SK-N-SH (cell line): ENCODE results near the gene UCP2. TPM values are rescaled to one million over a fixed set of nuclear protein-coding genes. Genes with fewer than 3 reads are reported as not detected.
A peak's percentile ranks its signal among the peaks of the same experiment; 100 is the strongest.

Source experiments
- CTCF ChIA-PET: fragments of 300-600, 350-600 bp; formaldehyde crosslinking; extraction: SDS; loops from one replicate; lab custom pipeline; 2021; lab: Yijun Ruan, JAX
- POLR2A ChIA-PET: fragments of 350-600 bp; sonication (Branson Sonifier 250); formaldehyde crosslinking; extraction: SDS; loops from one replicate; lab custom pipeline; 2020; ENCODE audit warnings: antibody characterized with exemption, inconsistent platforms; lab: Yijun Ruan, JAX
- DNase-seq: peaks from one replicate; pipeline ENCODE4 v3.0.0; 2012
- H2AFZ ChIP-seq: fragments of 200-600 bp; sonication (generic); 2 replicates; pipeline ENCODE4 v1.8.1; 2016; ENCODE audit warnings: antibody characterized with exemption, mild to moderate bottlenecking, low read depth
- H3F3A ChIP-seq: fragments of 200-600 bp; sonication (generic); replicated peaks from 2 replicates; pipeline ENCODE3; 2016; ENCODE audit warnings: antibody characterized with exemption, mild to moderate bottlenecking; ENCODE audit not compliant: insufficient read depth
- H3K27ac ChIP-seq, 2 experiments: fragments of 200-500 bp in 1 of 2; fragments of 200-600 bp in 1 of 2; sonication (Bioruptor generic) in 1 of 2; sonication (generic), shearing (Covaris generic) in 1 of 2; 2 replicates each; pipeline versions ENCODE4 v1.5.1 to v1.6.1; 2014 to 2016; ENCODE audit warnings: low read depth in 2 of 2, inconsistent platforms in 1 of 2, low read length in 1 of 2, mild to moderate bottlenecking in 1 of 2, mixed read lengths in 1 of 2
- H3K27me3 ChIP-seq: fragments of 200-600 bp; sonication (generic), shearing (Covaris generic); 2 replicates; pipeline ENCODE4 v1.6.1; 2016; ENCODE audit warnings: mixed run types; ENCODE audit not compliant: insufficient read depth
- H3K36me3 ChIP-seq, 2 experiments: fragments of 200-500 bp in 1 of 2; fragments of 200-600 bp in 1 of 2; sonication (Bioruptor generic) in 1 of 2; sonication (generic) in 1 of 2; replicated peaks in 1 of 2; 2 replicates each; pipeline versions ENCODE3 to v1.5.1; 2014 to 2016; ENCODE audit warnings: low read length in 1 of 2, mild to moderate bottlenecking in 1 of 2; ENCODE audit not compliant: insufficient read depth in 2 of 2, control insufficient read depth in 1 of 2
- H3K4me1 ChIP-seq, 2 experiments: fragments of 200-500 bp in 1 of 2; fragments of 200-600 bp in 1 of 2; sonication (Bioruptor generic) in 1 of 2; sonication (generic), shearing (Covaris generic) in 1 of 2; 2 replicates each; pipeline versions ENCODE4 v1.5.1 to v1.6.1; 2014 to 2016; ENCODE audit warnings: low read depth in 1 of 2, low read length in 1 of 2, mixed run types in 1 of 2; ENCODE audit not compliant: insufficient read depth in 2 of 2, control insufficient read depth in 1 of 2
- H3K4me2 ChIP-seq: fragments of 200-600 bp; sonication (generic), shearing (Covaris generic); 2 replicates; pipeline ENCODE4 v1.6.1; 2017; ENCODE audit warnings: mixed run types
- H3K4me3 ChIP-seq, 2 experiments: fragments of 200-500 bp in 1 of 2; fragments of 200-600 bp in 1 of 2; sonication (Bioruptor generic) in 1 of 2; sonication (generic), shearing (Covaris generic) in 1 of 2; 2 replicates each; pipeline versions ENCODE4 v1.5.1 to v1.8.1; 2014 to 2016; ENCODE audit warnings: low read depth in 2 of 2, inconsistent platforms in 1 of 2, low read length in 1 of 2, mild to moderate bottlenecking in 1 of 2, mixed read lengths in 1 of 2, moderate library complexity in 1 of 2
- H3K79me2 ChIP-seq: fragments of 200-600 bp; sonication (generic); 2 replicates; pipeline ENCODE4 v1.8.1; 2017; ENCODE audit warnings: mild to moderate bottlenecking; ENCODE audit not compliant: insufficient read depth
- H3K9ac ChIP-seq: fragments of 200-600 bp; sonication (generic); 2 replicates; pipeline ENCODE4 v1.6.1; 2017; ENCODE audit warnings: mixed run types
- H3K9me2 ChIP-seq: fragments of 200-600 bp; sonication (generic); 2 replicates; pipeline ENCODE4 v1.6.1; 2017; ENCODE audit warnings: mixed run types
- H3K9me3 ChIP-seq: fragments of 200-600 bp; sonication (generic); 2 replicates; pipeline ENCODE4 v1.6.1; 2017; ENCODE audit warnings: mixed run types, mild to moderate bottlenecking, moderate library complexity
- H4K20me1 ChIP-seq: fragments of 200-600 bp; sonication (generic); 2 replicates; pipeline ENCODE4 v1.6.1; 2017; ENCODE audit warnings: mild to moderate bottlenecking, mixed run types; ENCODE audit not compliant: insufficient read depth
- EP300 ChIP-seq, 2 experiments: IDR thresholded peaks; 2 replicates each; pipeline versions ENCODE4 v1.4.0 to v1.6.1; 2012; ENCODE audit warnings: borderline replicate concordance in 1 of 2, low read depth in 1 of 2, low read length in 1 of 2
- EZH2phosphoT487 ChIP-seq: fragments of 200-600 bp; sonication (generic); IDR thresholded peaks from 2 replicates; pipeline ENCODE4 v1.6.1; 2017; ENCODE audit warnings: low read depth, mixed run types, mild to moderate bottlenecking, antibody characterized with exemption, moderate library complexity, borderline replicate concordance
- FOXM1 ChIP-seq: IDR thresholded peaks from 2 replicates; pipeline ENCODE4 v1.4.0; 2012; ENCODE audit warnings: low read depth, mild to moderate bottlenecking
- JUND ChIP-seq: IDR thresholded peaks from 2 replicates; pipeline ENCODE4 v1.4.0; 2012
- NFIC ChIP-seq: IDR thresholded peaks from 2 replicates; pipeline ENCODE4 v1.4.0; 2012; ENCODE audit warnings: borderline replicate concordance
- POLR2AphosphoS5 ChIP-seq: IDR thresholded peaks from 2 replicates; pipeline ENCODE4 v1.6.1; 2012; ENCODE audit warnings: low read depth, low read length
- RAD21 ChIP-seq: IDR thresholded peaks from 2 replicates; pipeline ENCODE4 v1.6.1; 2012; ENCODE audit warnings: mild to moderate bottlenecking, low read length
- RXRA ChIP-seq: IDR thresholded peaks from 2 replicates; pipeline ENCODE4 v1.4.0; 2012; ENCODE audit warnings: low read depth, mild to moderate bottlenecking, borderline replicate concordance
- SIN3A ChIP-seq: IDR thresholded peaks from 2 replicates; pipeline ENCODE4 v1.6.1; 2012; ENCODE audit warnings: low read depth, mild to moderate bottlenecking, low read length, moderate library complexity, borderline replicate concordance
- TCF12 ChIP-seq: IDR thresholded peaks from 2 replicates; pipeline ENCODE4 v1.4.0; 2012
- TEAD4 ChIP-seq: IDR thresholded peaks from 2 replicates; pipeline ENCODE4 v1.4.0; 2012; ENCODE audit warnings: mild to moderate bottlenecking, borderline replicate concordance; ENCODE audit not compliant: insufficient read depth
- polyA plus RNA-seq, 3 experiments: library from polyadenylated mRNA; depleted of rRNA; stranded (reverse); fragments of >200 nt; gene quantifications; 2 replicates each; pipeline ENCODE4 v1.2.3, GENCODE V29; 2012
- TF ChIP-seq, protein P1 (sequence below): IDR thresholded peaks from 2 replicates; pipeline ENCODE4 v1.6.1; 2012; ENCODE audit warnings: mild to moderate bottlenecking, low read depth, low read length, moderate library complexity
- TF ChIP-seq, protein P2 (sequence below): fragments of 150-350 bp; IDR thresholded peaks from 2 replicates; pipeline ENCODE4 v1.6.1; 2016; ENCODE audit warnings: mild to moderate bottlenecking, low read depth, low read length
- TF ChIP-seq, protein P3 (sequence below): IDR thresholded peaks from 2 replicates; pipeline ENCODE4 v1.4.0; 2012; ENCODE audit warnings: low read depth, borderline replicate concordance
- TF ChIP-seq, protein P4 (sequence below): IDR thresholded peaks from 2 replicates; pipeline ENCODE4 v1.4.0; 2012; ENCODE audit warnings: low read depth, borderline replicate concordance

Gene UCP2
- polyA plus RNA-seq, 1 of the 3 experiments (the other 2 are of a cell fraction), result 36.0 TPM

DNA sequence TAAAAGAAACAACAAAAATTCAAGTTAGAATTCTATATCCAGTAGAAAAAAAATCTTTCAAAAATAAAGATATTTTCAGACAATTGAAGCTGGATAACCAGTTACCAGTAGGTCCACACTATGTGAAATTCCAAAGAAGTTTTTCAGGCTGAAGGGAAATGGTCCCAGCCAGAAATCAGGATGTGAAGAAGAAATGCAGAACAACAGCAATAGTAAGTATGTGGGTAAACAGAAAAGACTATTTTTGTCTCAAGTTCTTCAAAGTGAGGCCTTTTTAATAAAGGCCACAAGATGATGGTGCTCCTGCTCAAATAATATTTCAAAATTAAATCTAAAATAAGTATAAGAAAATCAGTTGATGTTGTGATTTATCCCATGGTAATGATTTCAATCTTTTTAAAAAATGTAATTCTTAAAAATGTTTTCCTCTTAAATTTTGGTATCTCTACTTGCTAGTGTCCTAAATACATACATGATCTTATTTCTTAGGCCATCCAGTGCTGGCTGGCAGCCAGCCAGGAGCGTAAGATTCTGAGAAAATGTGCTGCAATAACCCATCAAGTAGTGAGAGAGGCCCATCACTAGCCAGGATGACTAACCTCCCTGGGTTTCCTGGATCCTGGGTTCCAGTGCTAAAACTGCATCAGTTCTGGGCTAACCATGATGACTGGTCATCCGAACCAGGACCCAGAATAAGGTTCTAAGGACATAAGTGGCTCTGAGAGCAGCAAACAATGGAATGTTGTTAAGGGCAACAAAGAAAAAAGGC lies 41.8 kb upstream of the UCP2 start (continued):
- TF ChIP-seq, protein P1, sequence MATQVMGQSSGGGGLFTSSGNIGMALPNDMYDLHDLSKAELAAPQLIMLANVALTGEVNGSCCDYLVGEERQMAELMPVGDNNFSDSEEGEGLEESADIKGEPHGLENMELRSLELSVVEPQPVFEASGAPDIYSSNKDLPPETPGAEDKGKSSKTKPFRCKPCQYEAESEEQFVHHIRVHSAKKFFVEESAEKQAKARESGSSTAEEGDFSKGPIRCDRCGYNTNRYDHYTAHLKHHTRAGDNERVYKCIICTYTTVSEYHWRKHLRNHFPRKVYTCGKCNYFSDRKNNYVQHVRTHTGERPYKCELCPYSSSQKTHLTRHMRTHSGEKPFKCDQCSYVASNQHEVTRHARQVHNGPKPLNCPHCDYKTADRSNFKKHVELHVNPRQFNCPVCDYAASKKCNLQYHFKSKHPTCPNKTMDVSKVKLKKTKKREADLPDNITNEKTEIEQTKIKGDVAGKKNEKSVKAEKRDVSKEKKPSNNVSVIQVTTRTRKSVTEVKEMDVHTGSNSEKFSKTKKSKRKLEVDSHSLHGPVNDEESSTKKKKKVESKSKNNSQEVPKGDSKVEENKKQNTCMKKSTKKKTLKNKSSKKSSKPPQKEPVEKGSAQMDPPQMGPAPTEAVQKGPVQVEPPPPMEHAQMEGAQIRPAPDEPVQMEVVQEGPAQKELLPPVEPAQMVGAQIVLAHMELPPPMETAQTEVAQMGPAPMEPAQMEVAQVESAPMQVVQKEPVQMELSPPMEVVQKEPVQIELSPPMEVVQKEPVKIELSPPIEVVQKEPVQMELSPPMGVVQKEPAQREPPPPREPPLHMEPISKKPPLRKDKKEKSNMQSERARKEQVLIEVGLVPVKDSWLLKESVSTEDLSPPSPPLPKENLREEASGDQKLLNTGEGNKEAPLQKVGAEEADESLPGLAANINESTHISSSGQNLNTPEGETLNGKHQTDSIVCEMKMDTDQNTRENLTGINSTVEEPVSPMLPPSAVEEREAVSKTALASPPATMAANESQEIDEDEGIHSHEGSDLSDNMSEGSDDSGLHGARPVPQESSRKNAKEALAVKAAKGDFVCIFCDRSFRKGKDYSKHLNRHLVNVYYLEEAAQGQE, result no peak
- TF ChIP-seq TEAD4 (no peak), JUND (peak; percentile 6; the same call in 1 of the 2 replicates), NFIC (peak; percentile 70), POLR2AphosphoS5 (no peak), RXRA (no peak), EP300 (IDR thresholded peaks at IDR 0.05; ENCODE audit: borderline replicate concordance in 1 of 2, low read depth in 1 of 2, low read length in 1 of 2) (no peak)

DNA sequence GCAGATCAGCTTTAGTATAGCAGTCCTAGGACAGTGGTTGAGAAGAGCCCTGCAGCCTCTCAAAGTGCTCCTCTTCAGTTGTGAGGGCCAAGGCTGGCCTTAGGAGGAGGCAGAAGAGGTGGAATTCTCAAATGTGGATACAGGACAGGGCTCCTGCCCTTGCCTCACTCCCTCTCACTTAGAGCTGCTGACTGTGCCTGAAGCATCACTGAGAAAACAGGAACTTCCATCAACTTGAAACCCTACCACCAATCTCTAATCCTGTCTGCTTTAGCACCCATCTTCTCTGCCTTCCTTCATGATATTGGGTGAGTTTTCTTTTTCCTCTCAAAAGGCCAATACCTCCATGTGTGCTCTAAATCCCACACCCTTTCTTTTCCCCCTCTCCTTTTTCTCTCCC lies 40.6 kb upstream of the UCP2 start:
- Histone ChIP-seq H3K36me3 (peaks cover 0 to 18% of the 10 kb centered on the region in 2 experiments), H3K4me2 (no peak overlapping the region), H3K9me3 (no peaks in the 10 kb centered on the region), H4K20me1 (no peaks in the 10 kb centered on the region), H3K4me1 (peaks cover 0 to 20% of the 10 kb centered on the region in 2 experiments; a peak in 1 of 4 replicates), H2AFZ (no peak overlapping the region), H3K9ac (no peak overlapping the region), H3K4me3 (no peak overlapping the region), H3K79me2 (no peaks in the 10 kb centered on the region; the same call in 1 of the 2 replicates), H3K9me2 (no peaks in the 10 kb centered on the region), H3K27ac (no peak overlapping the region), H3K27me3 (no peaks in the 10 kb centered on the region), H3F3A (peaks cover 20% of the 10 kb centered on the region)
- no peak for TF ChIP-seq TCF12
- no peak for TF ChIP-seq EZH2phosphoT487
- TF ChIP-seq, protein P2, sequence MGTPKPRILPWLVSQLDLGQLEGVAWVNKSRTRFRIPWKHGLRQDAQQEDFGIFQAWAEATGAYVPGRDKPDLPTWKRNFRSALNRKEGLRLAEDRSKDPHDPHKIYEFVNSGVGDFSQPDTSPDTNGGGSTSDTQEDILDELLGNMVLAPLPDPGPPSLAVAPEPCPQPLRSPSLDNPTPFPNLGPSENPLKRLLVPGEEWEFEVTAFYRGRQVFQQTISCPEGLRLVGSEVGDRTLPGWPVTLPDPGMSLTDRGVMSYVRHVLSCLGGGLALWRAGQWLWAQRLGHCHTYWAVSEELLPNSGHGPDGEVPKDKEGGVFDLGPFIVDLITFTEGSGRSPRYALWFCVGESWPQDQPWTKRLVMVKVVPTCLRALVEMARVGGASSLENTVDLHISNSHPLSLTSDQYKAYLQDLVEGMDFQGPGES, result no peak
- TF ChIP-seq FOXM1, result no peak
- TF ChIP-seq, protein P3, sequence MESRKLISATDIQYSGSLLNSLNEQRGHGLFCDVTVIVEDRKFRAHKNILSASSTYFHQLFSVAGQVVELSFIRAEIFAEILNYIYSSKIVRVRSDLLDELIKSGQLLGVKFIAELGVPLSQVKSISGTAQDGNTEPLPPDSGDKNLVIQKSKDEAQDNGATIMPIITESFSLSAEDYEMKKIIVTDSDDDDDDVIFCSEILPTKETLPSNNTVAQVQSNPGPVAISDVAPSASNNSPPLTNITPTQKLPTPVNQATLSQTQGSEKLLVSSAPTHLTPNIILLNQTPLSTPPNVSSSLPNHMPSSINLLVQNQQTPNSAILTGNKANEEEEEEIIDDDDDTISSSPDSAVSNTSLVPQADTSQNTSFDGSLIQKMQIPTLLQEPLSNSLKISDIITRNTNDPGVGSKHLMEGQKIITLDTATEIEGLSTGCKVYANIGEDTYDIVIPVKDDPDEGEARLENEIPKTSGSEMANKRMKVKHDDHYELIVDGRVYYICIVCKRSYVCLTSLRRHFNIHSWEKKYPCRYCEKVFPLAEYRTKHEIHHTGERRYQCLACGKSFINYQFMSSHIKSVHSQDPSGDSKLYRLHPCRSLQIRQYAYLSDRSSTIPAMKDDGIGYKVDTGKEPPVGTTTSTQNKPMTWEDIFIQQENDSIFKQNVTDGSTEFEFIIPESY, result no peak
- TF ChIP-seq, protein P4, sequence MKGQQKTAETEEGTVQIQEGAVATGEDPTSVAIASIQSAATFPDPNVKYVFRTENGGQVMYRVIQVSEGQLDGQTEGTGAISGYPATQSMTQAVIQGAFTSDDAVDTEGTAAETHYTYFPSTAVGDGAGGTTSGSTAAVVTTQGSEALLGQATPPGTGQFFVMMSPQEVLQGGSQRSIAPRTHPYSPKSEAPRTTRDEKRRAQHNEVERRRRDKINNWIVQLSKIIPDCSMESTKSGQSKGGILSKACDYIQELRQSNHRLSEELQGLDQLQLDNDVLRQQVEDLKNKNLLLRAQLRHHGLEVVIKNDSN, result no peak
- TF ChIP-seq RAD21, result no peak
- TF ChIP-seq, protein P1, result no peak
- TF ChIP-seq JUND, result no peak
- no peak for TF ChIP-seq SIN3A
- ChIA-PET CTCF (no interaction called here), POLR2A (no interaction called here)
- no peak for DNase-seq
